DND-41 (cell line): ENCODE measurements around the gene IQCM.

Source experiments
- EZH2 ChIP-seq: IDR thresholded peaks from 3 replicates; pipeline ENCODE4 v1.6.1; 2012; ENCODE audit warnings: borderline replicate concordance, low read depth, mild to moderate bottlenecking, moderate library complexity, low read length, inconsistent platforms; ENCODE audit not compliant: severe bottlenecking
- TF ChIP-seq, protein P1 (sequence below): IDR thresholded peaks from 2 replicates; pipeline ENCODE4 v1.5.1; 2012; ENCODE audit warnings: borderline replicate concordance, low read length, moderate library complexity, mild to moderate bottlenecking; ENCODE audit not compliant: poor library complexity, severe bottlenecking; ENCODE audit errors: extremely low read depth

DNA sequence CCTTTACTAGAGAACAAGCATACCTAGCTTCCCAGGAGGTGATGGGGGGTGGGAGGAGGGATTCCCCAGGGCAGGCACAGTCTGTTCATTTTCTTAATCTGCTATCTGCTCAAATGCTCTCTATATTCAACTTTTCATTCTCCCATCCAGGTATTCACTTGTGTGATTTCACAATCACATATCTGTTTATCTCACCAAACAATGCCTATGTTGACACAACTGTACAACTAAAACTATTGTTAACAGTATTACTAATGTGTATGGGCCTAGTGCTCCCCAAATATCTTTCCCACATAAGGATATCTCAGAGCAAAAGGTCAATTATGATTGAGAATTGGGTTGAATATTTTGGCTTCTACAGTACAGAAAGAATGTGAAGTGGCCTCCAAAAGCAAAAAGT, 210.8 kb downstream of the IQCM start:
- no peak for TF ChIP-seq EZH2
- TF ChIP-seq, protein P1, sequence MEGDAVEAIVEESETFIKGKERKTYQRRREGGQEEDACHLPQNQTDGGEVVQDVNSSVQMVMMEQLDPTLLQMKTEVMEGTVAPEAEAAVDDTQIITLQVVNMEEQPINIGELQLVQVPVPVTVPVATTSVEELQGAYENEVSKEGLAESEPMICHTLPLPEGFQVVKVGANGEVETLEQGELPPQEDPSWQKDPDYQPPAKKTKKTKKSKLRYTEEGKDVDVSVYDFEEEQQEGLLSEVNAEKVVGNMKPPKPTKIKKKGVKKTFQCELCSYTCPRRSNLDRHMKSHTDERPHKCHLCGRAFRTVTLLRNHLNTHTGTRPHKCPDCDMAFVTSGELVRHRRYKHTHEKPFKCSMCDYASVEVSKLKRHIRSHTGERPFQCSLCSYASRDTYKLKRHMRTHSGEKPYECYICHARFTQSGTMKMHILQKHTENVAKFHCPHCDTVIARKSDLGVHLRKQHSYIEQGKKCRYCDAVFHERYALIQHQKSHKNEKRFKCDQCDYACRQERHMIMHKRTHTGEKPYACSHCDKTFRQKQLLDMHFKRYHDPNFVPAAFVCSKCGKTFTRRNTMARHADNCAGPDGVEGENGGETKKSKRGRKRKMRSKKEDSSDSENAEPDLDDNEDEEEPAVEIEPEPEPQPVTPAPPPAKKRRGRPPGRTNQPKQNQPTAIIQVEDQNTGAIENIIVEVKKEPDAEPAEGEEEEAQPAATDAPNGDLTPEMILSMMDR = no peak
